HG03342 (cell line): ENCODE results near the gene SLC6A7.

Source experiments
- ATAC-seq: cut with Tn5 transposase; IDR thresholded peaks from one replicate; pipeline ENCODE4 v1.9.1; 2021; ENCODE audit warnings: mild to moderate bottlenecking, moderate library complexity; ENCODE audit not compliant: unreplicated experiment

The SLC6A7 gene

DNA sequence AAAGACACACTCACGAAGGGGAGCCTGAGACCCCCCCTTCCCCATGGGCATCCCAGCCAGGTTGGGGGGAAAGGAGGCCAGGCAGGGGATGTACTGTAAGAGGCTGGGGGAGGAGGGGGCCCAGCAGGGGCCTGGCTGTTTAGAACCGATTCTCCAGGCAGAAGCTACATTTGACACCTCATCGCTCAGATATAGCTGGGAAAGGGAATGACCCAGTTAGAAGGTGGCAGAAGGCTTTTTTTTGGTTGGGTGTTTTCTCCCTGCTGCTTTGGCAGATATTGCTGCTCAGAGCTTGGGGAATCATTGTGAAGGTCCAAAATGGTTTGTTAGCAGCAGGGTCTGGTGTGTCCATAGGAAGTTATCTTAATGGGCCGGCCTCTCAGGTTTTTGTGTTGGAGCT, 17.3 kb upstream of the SLC6A7 start:
- no peak for ATAC-seq

DNA sequence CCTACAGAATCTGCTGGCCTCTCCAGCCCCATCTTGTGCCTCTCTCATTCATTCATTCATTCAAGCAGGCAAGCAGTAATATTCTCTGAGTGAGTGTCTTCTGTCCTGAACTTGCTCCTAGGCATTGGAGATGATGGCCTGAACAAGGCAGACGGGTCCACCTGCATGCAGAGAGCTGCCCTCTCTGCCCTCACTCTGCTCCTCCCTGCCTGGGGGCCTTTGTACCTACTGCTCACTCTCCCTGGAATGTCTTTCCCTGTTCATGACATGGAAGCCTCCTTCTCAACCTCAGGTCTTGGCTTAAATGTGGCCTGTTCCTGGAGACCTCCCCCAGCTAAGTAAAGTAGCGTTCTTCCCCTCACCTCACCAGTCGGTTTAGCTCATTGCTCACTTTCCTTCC, 16.7 kb upstream of the SLC6A7 start:
- ATAC-seq: no peak

- no peak for ATAC-seq
Measured at GRCh38 chr5:150174285-150174684, 15.6 kb upstream of the SLC6A7 start.

DNA sequence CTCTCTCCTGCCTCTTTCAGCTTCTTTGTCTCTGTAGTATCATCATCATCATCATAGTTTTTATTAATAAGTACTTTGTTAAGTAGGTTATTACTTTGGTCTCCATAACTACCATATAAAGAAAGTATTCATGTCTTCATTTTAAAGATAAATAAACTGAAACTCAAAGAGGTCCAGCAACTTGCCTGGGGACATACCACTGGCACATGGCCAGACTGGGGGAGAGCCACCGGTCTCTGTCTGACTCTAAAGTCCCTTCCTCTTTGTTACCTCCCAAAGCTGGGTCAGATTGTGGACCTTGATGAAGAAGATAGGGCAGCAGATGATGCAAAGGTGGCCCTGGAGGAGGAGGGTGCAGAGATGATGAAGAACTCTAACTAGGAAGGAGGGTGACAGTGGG, 14.8 kb upstream of the SLC6A7 start:
- ATAC-seq: no peak

DNA sequence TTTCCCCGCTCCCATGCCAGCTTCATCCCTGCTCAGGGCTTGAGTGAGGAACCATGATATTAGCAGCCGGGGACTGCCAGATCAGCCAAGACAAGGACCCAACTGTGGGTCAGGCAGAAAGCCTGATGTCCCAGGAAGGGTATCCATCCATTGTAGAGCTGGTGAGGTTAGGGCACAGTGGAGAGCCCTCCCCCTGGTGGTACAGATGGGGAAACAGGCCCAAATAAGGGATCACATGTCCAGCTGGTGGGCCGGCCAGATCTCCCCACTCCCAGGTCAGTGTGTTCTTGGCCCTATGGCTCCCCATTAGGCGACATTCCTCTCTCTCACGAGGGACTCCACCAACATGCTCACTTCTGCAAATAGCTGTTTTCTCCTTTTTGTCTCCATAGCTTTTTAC, 14.3 kb upstream of the SLC6A7 start:
- ATAC-seq: no peak

- no peak for ATAC-seq
Measured at GRCh38 chr5:150176745-150177477, 13.0 kb upstream of the SLC6A7 start.

DNA sequence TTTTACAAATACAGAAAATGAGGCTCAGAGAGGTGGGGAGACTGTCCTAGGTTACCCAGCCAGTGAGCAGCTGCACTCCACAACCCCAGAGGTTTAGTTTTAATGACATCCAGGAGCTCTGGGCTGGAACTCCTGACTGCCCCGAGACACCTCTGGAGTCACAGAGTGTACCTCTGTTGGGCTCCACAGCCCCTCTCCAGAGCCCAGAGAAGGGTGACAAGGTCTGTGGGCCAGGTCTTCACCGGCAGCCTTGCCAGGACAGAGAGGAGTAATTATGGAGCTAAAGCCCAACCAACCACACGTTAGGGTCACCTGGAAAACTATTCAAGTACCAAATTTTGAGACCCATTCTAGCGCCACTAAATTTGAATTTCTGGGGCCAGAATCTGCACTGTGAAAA, 12.1 kb upstream of the SLC6A7 start:
- no peak for ATAC-seq

DNA sequence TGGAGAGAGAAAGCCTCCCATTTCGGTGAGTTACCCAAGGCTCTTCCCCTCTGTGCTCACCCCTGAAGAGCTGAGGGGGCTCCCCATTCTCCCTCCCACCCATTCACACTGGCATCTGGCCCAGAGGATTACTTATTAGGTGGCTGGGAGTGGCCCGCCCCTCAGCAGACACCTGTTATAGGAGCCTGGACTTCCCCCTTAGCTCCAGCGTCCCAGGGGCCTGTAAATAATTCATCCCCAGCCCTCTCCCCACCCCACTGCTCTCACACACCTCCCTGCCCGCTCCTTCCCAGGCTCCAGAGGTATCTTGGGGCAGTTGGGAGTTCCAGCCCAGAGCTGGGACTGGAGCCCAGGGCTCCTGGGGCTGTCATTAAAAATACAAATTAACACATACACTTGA, 11.6 kb upstream of the SLC6A7 start:
- peak; percentile 56 for ATAC-seq

DNA sequence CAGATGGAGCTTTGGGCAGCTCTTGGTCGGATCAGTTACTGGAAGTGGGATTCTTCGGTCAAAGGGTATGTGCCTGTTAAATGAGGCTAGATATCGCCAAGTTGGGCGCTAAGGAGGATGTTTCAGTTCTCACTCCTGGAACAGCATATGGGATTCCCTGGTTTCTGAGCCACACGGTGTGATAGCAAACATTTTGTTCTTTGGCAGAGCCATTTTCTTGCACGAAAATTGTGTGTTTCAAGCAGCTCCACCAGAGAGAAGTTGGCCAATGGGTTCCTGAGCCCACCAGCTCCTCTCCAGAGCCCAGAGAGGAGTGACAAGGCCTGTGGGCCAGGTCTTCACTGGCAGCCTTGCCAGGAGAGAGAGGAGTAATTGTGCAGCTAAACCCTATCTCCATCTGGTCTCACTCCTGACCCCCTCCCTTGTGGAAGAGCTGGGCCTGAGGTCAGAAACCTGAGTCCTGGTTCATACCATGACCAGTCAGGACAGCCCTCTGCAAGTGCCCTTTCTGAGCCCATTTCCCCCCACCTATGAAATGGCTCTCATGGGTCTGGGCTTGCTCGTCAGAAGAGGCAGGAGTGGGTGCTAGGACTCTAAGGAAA, 10.7 kb upstream of the SLC6A7 start:
- no peak for ATAC-seq

DNA sequence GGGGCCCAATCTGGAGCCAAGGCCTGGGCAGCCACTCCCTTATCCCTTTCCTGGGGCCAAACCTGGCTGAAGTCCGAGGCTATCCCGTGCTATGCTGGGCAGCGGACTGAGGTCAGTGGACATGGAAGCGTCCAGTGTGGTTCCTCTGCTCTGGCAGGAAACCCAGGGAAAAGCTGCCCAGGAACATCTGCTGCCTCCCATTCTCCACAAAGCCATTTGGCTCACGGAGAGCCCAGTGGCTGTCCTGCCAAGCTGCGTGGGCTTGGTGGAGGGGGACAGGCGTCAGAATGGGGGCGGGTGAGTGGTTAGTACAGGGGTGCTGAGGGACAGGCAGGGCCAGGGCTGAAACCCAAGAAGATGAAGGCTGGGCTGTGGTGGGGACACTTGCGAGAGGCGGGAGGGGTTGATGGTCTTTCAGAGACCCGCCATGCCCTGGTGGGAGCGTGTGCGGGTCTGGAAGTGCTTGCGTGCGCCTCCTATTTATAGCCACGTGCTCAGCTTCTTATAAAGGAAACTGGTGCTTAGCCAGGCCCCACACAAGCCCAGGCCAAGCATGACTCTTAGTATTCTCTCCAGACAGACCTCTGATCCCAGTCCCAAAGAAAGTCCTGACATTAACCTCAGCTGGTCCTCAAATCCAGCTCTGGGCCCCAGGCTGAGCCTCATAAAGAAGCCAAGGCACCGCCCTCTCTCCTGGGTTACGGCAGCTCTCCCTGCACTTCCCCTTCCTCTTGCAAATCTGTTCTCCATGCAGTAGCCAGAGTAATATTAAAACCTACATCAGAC, 9.4 kb upstream of the SLC6A7 start:
- ATAC-seq: no peak

DNA sequence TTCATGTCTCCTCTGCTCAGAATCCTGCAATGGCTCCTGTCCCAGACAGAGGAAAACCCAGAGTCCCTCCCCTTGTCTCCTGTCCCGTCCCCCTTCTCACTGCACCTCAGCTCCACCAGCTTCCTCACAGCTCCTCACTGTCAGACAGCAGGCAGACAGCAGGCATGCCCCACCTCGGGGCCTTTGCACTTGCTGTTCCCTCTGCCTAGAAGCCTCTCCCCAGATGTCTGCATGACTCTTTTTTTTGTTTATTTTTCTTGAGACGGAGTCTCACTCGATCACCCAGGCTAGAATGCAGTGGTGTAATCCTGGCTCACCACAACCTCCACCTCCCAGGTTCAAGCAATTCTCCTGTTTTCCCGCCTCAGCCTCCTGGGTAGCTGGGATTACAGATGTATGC, 8.8 kb upstream of the SLC6A7 start:
- ATAC-seq: no peak

GRCh38 chr5:150181766-150182545, 7.9 kb upstream of the SLC6A7 start:
- no peak for ATAC-seq

DNA sequence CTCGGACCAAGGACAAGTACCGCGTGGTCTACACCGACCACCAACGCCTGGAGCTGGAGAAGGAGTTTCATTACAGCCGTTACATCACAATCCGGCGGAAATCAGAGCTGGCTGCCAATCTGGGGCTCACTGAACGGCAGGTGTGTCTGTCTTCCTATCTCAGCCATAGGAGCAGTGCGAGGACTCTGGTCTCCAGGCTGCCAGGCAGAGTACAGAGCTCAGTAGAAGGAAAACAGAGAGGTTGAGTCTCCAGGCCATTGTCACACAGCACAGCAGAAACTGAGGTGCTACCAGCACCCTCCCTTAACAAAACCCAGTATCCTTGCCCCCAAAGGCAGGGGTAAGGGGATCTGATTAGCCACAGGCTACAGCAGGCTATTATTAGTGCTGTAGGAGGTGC, 7.1 kb upstream of the SLC6A7 start:
- no peak for ATAC-seq

- ATAC-seq: no peak
Measured at GRCh38 chr5:150183436-150183835, 6.4 kb upstream of the SLC6A7 start.

- no peak for ATAC-seq
Measured at GRCh38 chr5:150184006-150184405, 5.9 kb upstream of the SLC6A7 start.

- ATAC-seq: no peak
Measured at GRCh38 chr5:150184990-150185912, 4.6 kb upstream of the SLC6A7 start.

DNA sequence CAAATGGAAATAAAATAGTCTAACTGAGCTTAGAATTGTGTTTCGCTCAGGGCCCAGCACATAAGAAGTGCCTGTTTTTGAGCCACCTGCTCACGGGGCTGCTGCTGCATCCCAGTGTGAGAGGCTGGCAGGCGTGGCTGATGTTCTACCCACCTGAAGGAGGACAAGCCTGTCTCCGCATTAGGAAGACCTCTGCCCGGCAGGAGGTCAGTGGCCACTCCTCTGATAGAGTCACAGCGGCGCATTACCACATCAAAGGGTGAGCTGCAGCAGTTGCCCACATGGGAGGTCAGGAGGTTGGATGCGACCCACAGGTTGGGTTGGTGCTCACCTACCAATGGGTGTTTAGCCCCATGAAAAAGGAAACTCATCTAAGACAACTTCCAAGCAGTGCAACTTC, 3.7 kb upstream of the SLC6A7 start:
- ATAC-seq: no peak

GRCh38 chr5:150186897-150187296, 3.0 kb upstream of the SLC6A7 start:
- no peak for ATAC-seq

DNA sequence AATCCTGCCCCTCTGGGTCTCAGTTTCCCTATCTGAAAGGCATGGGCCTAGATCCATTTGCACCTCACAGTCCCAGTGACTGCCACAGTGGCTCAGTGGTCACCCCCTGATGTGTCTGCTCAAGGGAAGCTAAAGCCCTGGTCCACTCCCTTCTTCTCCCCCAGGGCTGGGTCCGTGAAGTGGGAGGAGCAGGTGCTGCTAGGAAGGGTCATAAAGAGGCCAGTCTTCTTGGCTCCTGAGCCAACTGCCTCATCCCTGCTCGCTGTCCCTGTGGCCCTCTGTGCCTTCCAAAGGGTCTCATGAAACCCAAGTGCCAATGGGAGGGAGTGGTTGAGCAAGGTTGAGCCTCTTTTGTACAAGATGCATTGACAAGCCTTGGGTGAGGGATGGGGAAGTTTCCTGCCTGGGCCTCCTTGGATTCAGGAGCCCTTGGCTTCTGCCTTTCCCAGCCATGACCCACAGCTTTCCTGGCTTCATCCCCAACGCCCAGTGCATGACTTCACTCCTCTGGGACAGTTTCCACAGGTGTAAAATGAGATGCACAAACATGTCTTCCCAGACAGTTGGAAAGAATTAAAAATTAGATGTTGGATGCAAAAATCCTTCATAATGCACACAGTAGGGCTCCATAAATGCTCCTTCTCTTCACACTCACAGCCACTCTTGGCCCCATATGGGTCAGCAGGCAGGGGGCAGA, 1.6 kb upstream of the SLC6A7 start:
- ATAC-seq: no peak

GRCh38 chr5:150189326-150189725, 536 bp upstream of the SLC6A7 start:
- no peak for ATAC-seq
